GM18520 (cell line): ENCODE measurements around the gene STK39.
"Not testable (repeated sequence)": the region's sequence is repeated elsewhere in the genome, so short reads cannot be mapped to it uniquely, and the experiment has no call there.

Experiments
- ATAC-seq: cut with Tn5 transposase; IDR thresholded peaks from one replicate; pipeline ENCODE4 v1.9.1; 2021; ENCODE audit not compliant: unreplicated experiment

The STK39 gene

GRCh38 chr2:168140892-168141291, 106.5 kb downstream of the STK39 start:
- no peak for ATAC-seq

GRCh38 chr2:168139852-168140251, 107.5 kb downstream of the STK39 start:
- ATAC-seq, result no peak

- no peak for ATAC-seq
Observed at GRCh38 chr2:168138901-168139300, 108.5 kb downstream of the STK39 start.

GRCh38 chr2:168138374-168138773, 109.0 kb downstream of the STK39 start:
- ATAC-seq, result no peak

- no peak for ATAC-seq
Observed at GRCh38 chr2:168137510-168138180, 109.8 kb downstream of the STK39 start.

- ATAC-seq, result no peak
Observed at GRCh38 chr2:168136392-168136977, 110.9 kb downstream of the STK39 start.

GRCh38 chr2:168135630-168136029, 111.8 kb downstream of the STK39 start:
- ATAC-seq, result no peak

- ATAC-seq, result no peak
Observed at GRCh38 chr2:168135121-168135520, 112.3 kb downstream of the STK39 start.

- no peak for ATAC-seq
Observed at GRCh38 chr2:168134485-168134884, 112.9 kb downstream of the STK39 start.

- ATAC-seq, result no peak
Observed at GRCh38 chr2:168132389-168132788, 115.0 kb downstream of the STK39 start.

- no peak for ATAC-seq
Observed at GRCh38 chr2:168130346-168130745, 117.0 kb downstream of the STK39 start.

- ATAC-seq, result no peak
Observed at GRCh38 chr2:168127371-168127770, 120.0 kb downstream of the STK39 start.

GRCh38 chr2:168122210-168122609, 125.2 kb downstream of the STK39 start:
- ATAC-seq, result not testable (repeated sequence)

GRCh38 chr2:168120730-168121129, 126.7 kb downstream of the STK39 start:
- ATAC-seq, result no peak

- no peak for ATAC-seq
Observed at GRCh38 chr2:168120310-168120709, 127.1 kb downstream of the STK39 start.

GRCh38 chr2:168119515-168120141, 127.8 kb downstream of the STK39 start:
- no peak for ATAC-seq

- peak; percentile 52 for ATAC-seq
Observed at GRCh38 chr2:168118733-168119514, 128.5 kb downstream of the STK39 start.

- no peak for ATAC-seq
Observed at GRCh38 chr2:168116448-168116847, 130.9 kb downstream of the STK39 start.

GRCh38 chr2:168114619-168115018, 132.8 kb downstream of the STK39 start:
- ATAC-seq, result no peak

- no peak for ATAC-seq
Observed at GRCh38 chr2:168114040-168114439, 133.4 kb downstream of the STK39 start.

- ATAC-seq, result no peak
Observed at GRCh38 chr2:168107322-168107721, 140.1 kb downstream of the STK39 start.
